ENCODE results near the gene EEF2K.

The EEF2K gene

DNA sequence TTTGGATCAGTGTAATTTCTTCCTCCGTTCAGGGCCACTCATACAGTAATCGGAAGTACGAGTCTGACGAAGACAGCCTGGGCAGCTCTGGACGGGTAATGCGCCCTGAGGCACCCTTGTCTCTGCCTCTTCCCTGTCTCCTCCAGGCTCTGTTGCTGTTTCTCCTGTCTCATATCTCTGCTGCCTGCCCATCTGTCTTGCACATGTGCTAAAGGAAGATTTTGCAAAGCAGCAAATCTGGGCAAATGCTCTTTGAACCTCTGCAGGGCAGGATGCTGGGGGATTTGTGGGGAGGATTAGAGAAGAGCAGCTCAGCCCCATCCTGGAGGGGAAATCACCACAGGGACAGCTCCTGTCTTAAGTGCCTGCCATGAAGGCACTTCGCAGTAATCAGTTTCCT lies 58.7 kb downstream of the EEF2K start:
- Histone ChIP-seq H3K4me2 (ENCODE audit: low read length) (no peak overlapping the region), H3K27me3 (ENCODE audit: control insufficient read depth, low read length) (no peaks in the 10 kb centered on the region), H3K4me3 (ENCODE audit: low read length) (no peak overlapping the region), H3K4me1 (ENCODE audit: control insufficient read depth, low read length) (no peaks in the 10 kb centered on the region), H3K79me2 (ENCODE audit: control insufficient read depth, low read length) (no peaks in the 10 kb centered on the region), H3K27ac (ENCODE audit: low read depth, low read length) (no peak overlapping the region), H3K36me3 (ENCODE audit: control insufficient read depth, low read length) (peaks cover 10% of the 10 kb centered on the region), H3F3A (ENCODE audit: control insufficient read depth, insufficient read depth) (no peaks in the 10 kb centered on the region), H3K9me3 (ENCODE audit: control insufficient read depth, insufficient read depth, low read length) (0 out of 2 replicates have a peak, but pooled peaks cover 3% of the 10 kb centered on the region), H3K9me2 (replicated peaks; ENCODE audit: control insufficient read depth, low read length) (no peaks in the 10 kb centered on the region), H4K20me1 (ENCODE audit: control insufficient read depth, insufficient read depth, low read depth, low read length) (no peaks in the 10 kb centered on the region)
- TF ChIP-seq, protein P1, sequence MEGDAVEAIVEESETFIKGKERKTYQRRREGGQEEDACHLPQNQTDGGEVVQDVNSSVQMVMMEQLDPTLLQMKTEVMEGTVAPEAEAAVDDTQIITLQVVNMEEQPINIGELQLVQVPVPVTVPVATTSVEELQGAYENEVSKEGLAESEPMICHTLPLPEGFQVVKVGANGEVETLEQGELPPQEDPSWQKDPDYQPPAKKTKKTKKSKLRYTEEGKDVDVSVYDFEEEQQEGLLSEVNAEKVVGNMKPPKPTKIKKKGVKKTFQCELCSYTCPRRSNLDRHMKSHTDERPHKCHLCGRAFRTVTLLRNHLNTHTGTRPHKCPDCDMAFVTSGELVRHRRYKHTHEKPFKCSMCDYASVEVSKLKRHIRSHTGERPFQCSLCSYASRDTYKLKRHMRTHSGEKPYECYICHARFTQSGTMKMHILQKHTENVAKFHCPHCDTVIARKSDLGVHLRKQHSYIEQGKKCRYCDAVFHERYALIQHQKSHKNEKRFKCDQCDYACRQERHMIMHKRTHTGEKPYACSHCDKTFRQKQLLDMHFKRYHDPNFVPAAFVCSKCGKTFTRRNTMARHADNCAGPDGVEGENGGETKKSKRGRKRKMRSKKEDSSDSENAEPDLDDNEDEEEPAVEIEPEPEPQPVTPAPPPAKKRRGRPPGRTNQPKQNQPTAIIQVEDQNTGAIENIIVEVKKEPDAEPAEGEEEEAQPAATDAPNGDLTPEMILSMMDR (IDR thresholded peaks at IDR 0.05; ENCODE audit: low read depth, low read length, poor library complexity, severe bottlenecking), result no peak
- TF ChIP-seq EZH2phosphoT487 (IDR thresholded peaks at IDR 0.05; ENCODE audit: borderline replicate concordance, low read length), result no peak

GRCh38 chr16:22265351-22265750 lies 59.3 kb downstream of the EEF2K start:
- no peaks in the 10 kb centered on the region for H3K9me2 ChIP-seq (replicated peaks; ENCODE audit: control insufficient read depth, low read length)
- no peaks in the 10 kb centered on the region for H4K20me1 ChIP-seq (ENCODE audit: control insufficient read depth, insufficient read depth, low read depth, low read length)
- H3F3A ChIP-seq (ENCODE audit: control insufficient read depth, insufficient read depth), result no peaks in the 10 kb centered on the region
- H3K4me3 ChIP-seq (ENCODE audit: low read length), result no peak overlapping the region
- no peaks in the 10 kb centered on the region for H3K79me2 ChIP-seq (ENCODE audit: control insufficient read depth, low read length)
- peaks cover 6% of the 10 kb centered on the region for H3K36me3 ChIP-seq (ENCODE audit: control insufficient read depth, low read length)
- TF ChIP-seq, protein P1 (IDR thresholded peaks at IDR 0.05; ENCODE audit: low read depth, low read length, poor library complexity, severe bottlenecking), result no peak
- no peak for TF ChIP-seq EZH2phosphoT487 (IDR thresholded peaks at IDR 0.05; ENCODE audit: borderline replicate concordance, low read length)
- no peaks in the 10 kb centered on the region for H3K4me1 ChIP-seq (ENCODE audit: control insufficient read depth, low read length)
- no peaks in the 10 kb centered on the region for H3K27me3 ChIP-seq (ENCODE audit: control insufficient read depth, low read length)
- no peak overlapping the region for H3K4me2 ChIP-seq (ENCODE audit: low read length)
- no peak overlapping the region for H3K27ac ChIP-seq (ENCODE audit: low read depth, low read length)
- 0 out of 2 replicates have a peak, but pooled peaks cover 1% of the 10 kb centered on the region for H3K9me3 ChIP-seq (ENCODE audit: control insufficient read depth, insufficient read depth, low read length)

GRCh38 chr16:22266546-22266945 lies 60.5 kb downstream of the EEF2K start:
- no peak overlapping the region for H3K4me2 ChIP-seq (ENCODE audit: low read length)
- no peaks in the 10 kb centered on the region for H3K79me2 ChIP-seq (ENCODE audit: control insufficient read depth, low read length)
- H3K27ac ChIP-seq (ENCODE audit: low read depth, low read length), result no peak overlapping the region
- H4K20me1 ChIP-seq (ENCODE audit: control insufficient read depth, insufficient read depth, low read depth, low read length), result no peaks in the 10 kb centered on the region
- TF ChIP-seq, protein P1 (IDR thresholded peaks at IDR 0.05; ENCODE audit: low read depth, low read length, poor library complexity, severe bottlenecking), result no peak
- TF ChIP-seq EZH2phosphoT487 (IDR thresholded peaks at IDR 0.05; ENCODE audit: borderline replicate concordance, low read length), result no peak
- H3K36me3 ChIP-seq (ENCODE audit: control insufficient read depth, low read length), result no peaks in the 10 kb centered on the region; the same call in 1 of the 2 replicates
- H3K4me3 ChIP-seq (ENCODE audit: low read length), result no peak overlapping the region
- H3K9me2 ChIP-seq (replicated peaks; ENCODE audit: control insufficient read depth, low read length), result no peaks in the 10 kb centered on the region
- no peaks in the 10 kb centered on the region for H3K27me3 ChIP-seq (ENCODE audit: control insufficient read depth, low read length)
- H3K9me3 ChIP-seq (ENCODE audit: control insufficient read depth, insufficient read depth, low read length), result no peaks in the 10 kb centered on the region
- no peaks in the 10 kb centered on the region for H3F3A ChIP-seq (ENCODE audit: control insufficient read depth, insufficient read depth)
- H3K4me1 ChIP-seq (ENCODE audit: control insufficient read depth, low read length), result no peaks in the 10 kb centered on the region

Data from DOHH2 (cell line).